Astrocyte (in vitro differentiated cells and primary cell): ENCODE measurements around the gene AZU1. TPM values are rescaled to one million over a fixed set of nuclear protein-coding genes. Genes with fewer than 3 reads are reported as not detected.

ENCODE experiments used
- DNase-seq: peaks from one replicate; pipeline ENCODE4 v3.0.0-alpha.2; 2010; ENCODE audit warnings: low read depth
- FAIRE-seq: peaks from 2 replicates; lab custom pipeline; 2011; peaks lifted over from hg19 to GRCh38; lab: Jason Lieb, UNC
- H2AFZ ChIP-seq: 2 replicates; pipeline ENCODE4 v1.6.0; 2012; ENCODE audit warnings: low read depth, low read length, inconsistent platforms
- H3K27ac ChIP-seq: 2 replicates; pipeline ENCODE4 v1.5.1; 2011; ENCODE audit warnings: low read depth, low read length, inconsistent platforms
- H3K27me3 ChIP-seq: 2 replicates; pipeline ENCODE4 v1.6.0; 2011; ENCODE audit warnings: low read length, inconsistent platforms; ENCODE audit not compliant: insufficient read depth
- H3K36me3 ChIP-seq: 2 replicates; pipeline ENCODE4 v1.5.1; 2011; ENCODE audit warnings: low read length, inconsistent platforms; ENCODE audit not compliant: insufficient read depth
- H3K4me1 ChIP-seq: 2 replicates; pipeline ENCODE4 v1.5.1; 2011; ENCODE audit warnings: low read length, inconsistent platforms; ENCODE audit not compliant: insufficient read depth
- H3K4me2 ChIP-seq: 2 replicates; pipeline ENCODE4 v1.6.0; 2012; ENCODE audit warnings: low read length, inconsistent platforms
- H3K4me3 ChIP-seq: 2 replicates; pipeline ENCODE4 v1.5.1; 2011; ENCODE audit warnings: low read depth, mild to moderate bottlenecking, low read length, inconsistent platforms; ENCODE audit not compliant: insufficient read depth
- H3K79me2 ChIP-seq: 2 replicates; pipeline ENCODE4 v1.6.0; 2012; ENCODE audit warnings: mild to moderate bottlenecking, low read length, inconsistent platforms; ENCODE audit not compliant: insufficient read depth
- H3K9ac ChIP-seq: 2 replicates; pipeline ENCODE4 v1.6.0; 2012; ENCODE audit warnings: mild to moderate bottlenecking, low read length, inconsistent platforms
- H3K9me3 ChIP-seq: 2 replicates; pipeline ENCODE4 v1.5.1; 2012; ENCODE audit warnings: low read depth, mild to moderate bottlenecking, low read length, inconsistent platforms; ENCODE audit not compliant: insufficient read depth
- H4K20me1 ChIP-seq: 2 replicates; pipeline ENCODE4 v1.6.0; 2012; ENCODE audit warnings: low read length, inconsistent platforms; ENCODE audit not compliant: insufficient read depth
- H3K27ac Mint-ChIP-seq: one replicate; pipeline ENCODE4 v1.8.0; 2021; ENCODE audit warnings: mild to moderate bottlenecking, mixed read lengths; ENCODE audit not compliant: unreplicated experiment
- H3K27me3 Mint-ChIP-seq: one replicate; pipeline ENCODE4 v1.8.0; 2021; ENCODE audit warnings: low read depth, mixed read lengths; ENCODE audit not compliant: unreplicated experiment
- H3K36me3 Mint-ChIP-seq: one replicate; pipeline ENCODE4 v1.8.0; 2021; ENCODE audit warnings: low read depth, mixed read lengths; ENCODE audit not compliant: unreplicated experiment
- H3K4me1 Mint-ChIP-seq: one replicate; pipeline ENCODE4 v1.8.0; 2021; ENCODE audit warnings: low read depth, mixed read lengths; ENCODE audit not compliant: unreplicated experiment
- H3K4me3 Mint-ChIP-seq: one replicate; pipeline ENCODE4 v1.8.0; 2021; ENCODE audit warnings: mild to moderate bottlenecking, moderate library complexity, mixed read lengths; ENCODE audit not compliant: unreplicated experiment
- H3K9me3 Mint-ChIP-seq: one replicate; pipeline ENCODE4 v1.8.0; 2021; ENCODE audit warnings: mild to moderate bottlenecking, mixed read lengths; ENCODE audit not compliant: unreplicated experiment
- EZH2 ChIP-seq: IDR thresholded peaks from 2 replicates; pipeline ENCODE4 v1.6.1; 2012; ENCODE audit warnings: mild to moderate bottlenecking, low read length, inconsistent platforms; ENCODE audit not compliant: insufficient read depth
- total RNA-seq: library from RNA; stranded (reverse); gene quantifications from 2 replicates; pipeline ENCODE4 v1.2.1, GENCODE V29; 2021
- TF ChIP-seq, protein P1 (sequence below): IDR thresholded peaks from 2 replicates; pipeline ENCODE4 v1.5.1; 2011; ENCODE audit warnings: low read depth, mild to moderate bottlenecking, inconsistent platforms, low read length, moderate library complexity; ENCODE audit not compliant: insufficient read depth

AZU1 gene
- total RNA-seq, 1 donor from 2014 or later, result 1.00 TPM

GRCh38 chr19:813219-814151 is 14.2 kb upstream of the AZU1 start:
- FAIRE-seq, result no peak
- Histone ChIP-seq H3K4me3 (no peak overlapping the region), H3K9me3 (no peaks in the 10 kb centered on the region), H3K27ac (no peak overlapping the region), H3K9ac (no peak overlapping the region), H3K79me2 (peaks cover 23% of the 10 kb centered on the region), H3K4me2 (no peak overlapping the region), H4K20me1 (peaks cover 48% of the 10 kb centered on the region), H3K4me1 (no peaks in the 10 kb centered on the region), H3K36me3 (peaks cover 17% of the 10 kb centered on the region), H3K27me3 (no peaks in the 10 kb centered on the region), H2AFZ (no peak overlapping the region)
- no peak for TF ChIP-seq EZH2
- TF ChIP-seq, protein P1, sequence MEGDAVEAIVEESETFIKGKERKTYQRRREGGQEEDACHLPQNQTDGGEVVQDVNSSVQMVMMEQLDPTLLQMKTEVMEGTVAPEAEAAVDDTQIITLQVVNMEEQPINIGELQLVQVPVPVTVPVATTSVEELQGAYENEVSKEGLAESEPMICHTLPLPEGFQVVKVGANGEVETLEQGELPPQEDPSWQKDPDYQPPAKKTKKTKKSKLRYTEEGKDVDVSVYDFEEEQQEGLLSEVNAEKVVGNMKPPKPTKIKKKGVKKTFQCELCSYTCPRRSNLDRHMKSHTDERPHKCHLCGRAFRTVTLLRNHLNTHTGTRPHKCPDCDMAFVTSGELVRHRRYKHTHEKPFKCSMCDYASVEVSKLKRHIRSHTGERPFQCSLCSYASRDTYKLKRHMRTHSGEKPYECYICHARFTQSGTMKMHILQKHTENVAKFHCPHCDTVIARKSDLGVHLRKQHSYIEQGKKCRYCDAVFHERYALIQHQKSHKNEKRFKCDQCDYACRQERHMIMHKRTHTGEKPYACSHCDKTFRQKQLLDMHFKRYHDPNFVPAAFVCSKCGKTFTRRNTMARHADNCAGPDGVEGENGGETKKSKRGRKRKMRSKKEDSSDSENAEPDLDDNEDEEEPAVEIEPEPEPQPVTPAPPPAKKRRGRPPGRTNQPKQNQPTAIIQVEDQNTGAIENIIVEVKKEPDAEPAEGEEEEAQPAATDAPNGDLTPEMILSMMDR, result no peak
- no peaks in the 10 kb centered on the region for H3K4me1 Mint-ChIP-seq
- H3K36me3 Mint-ChIP-seq, result peaks cover 7% of the 10 kb centered on the region
- H3K27me3 Mint-ChIP-seq, result no peaks in the 10 kb centered on the region
- H3K4me3 Mint-ChIP-seq, result no peak overlapping the region
- H3K27ac Mint-ChIP-seq, result no peak overlapping the region
- H3K9me3 Mint-ChIP-seq, result no peaks in the 10 kb centered on the region
- DNase-seq, result no peak

GRCh38 chr19:814152-815078 is 13.2 kb upstream of the AZU1 start:
- Histone ChIP-seq H3K36me3 (peaks cover 13% of the 10 kb centered on the region), H4K20me1 (peaks cover 38% of the 10 kb centered on the region), H3K9ac (no peak overlapping the region), H3K27ac (no peak overlapping the region), H3K4me3 (no peak overlapping the region), H3K79me2 (peaks cover 13% of the 10 kb centered on the region), H3K27me3 (no peaks in the 10 kb centered on the region), H3K4me2 (no peak overlapping the region), H2AFZ (no peak overlapping the region), H3K9me3 (no peaks in the 10 kb centered on the region), H3K4me1 (no peaks in the 10 kb centered on the region)
- Mint-ChIP-seq H3K36me3 (peaks cover 7% of the 10 kb centered on the region), H3K4me3 (peak overlapping the region; percentile 54), H3K4me1 (no peaks in the 10 kb centered on the region), H3K27ac (peak overlapping the region; percentile 73), H3K9me3 (no peaks in the 10 kb centered on the region), H3K27me3 (no peaks in the 10 kb centered on the region)
- TF ChIP-seq, protein P1, result no peak
- TF ChIP-seq EZH2, result no peak
- DNase-seq (no peak), FAIRE-seq (no peak)
